IMR-90 (cell line): ENCODE measurements around the gene IL17RE. TPM values are rescaled to one million over a fixed set of nuclear protein-coding genes. Genes with fewer than 3 reads are reported as not detected.

ENCODE experiments used
- ATAC-seq: fragments of 200-7000 bp; cut with Tn5 transposase; 2 replicates; pipeline ENCODE4 v1.9.1; 2020; ENCODE audit warnings: low read depth, mild to moderate bottlenecking, moderate library complexity
- BruUV-seq: library from RNA; stranded (reverse); fragments of 400-500 nt; replicated peaks from 2 replicates; lab custom pipeline; 2021; lab: Mats Ljungman, UMichigan
- CTCF ChIA-PET: fragments of 300-600 bp; formaldehyde crosslinking; extraction: SDS; loops from one replicate; lab custom pipeline; 2021; ENCODE audit warnings: antibody characterized with exemption; lab: Yijun Ruan, JAX
- POLR2A ChIA-PET: fragments of 300-600 bp; sonication (Branson Sonifier 250); formaldehyde crosslinking; loops from one replicate; lab custom pipeline; 2022; ENCODE audit warnings: antibody characterized with exemption; ENCODE audit not compliant: unreplicated experiment; lab: Charles Lee
- DNase-seq: peaks from one replicate; pipeline ENCODE4 v3.0.0; 2013
- H2AFZ ChIP-seq: replicated peaks from 2 replicates; pipeline ENCODE3; 2013; ENCODE audit warnings: low read length, mild to moderate bottlenecking; ENCODE audit not compliant: poor library complexity
- H2AK5ac ChIP-seq: 2 replicates; pipeline ENCODE4 v1.6.1; 2013; ENCODE audit warnings: low read depth, low read length, inconsistent platforms
- H2AK9ac ChIP-seq: replicated peaks from 2 replicates; pipeline ENCODE3; 2013; ENCODE audit warnings: mild to moderate bottlenecking, low read depth, low read length, moderate library complexity; ENCODE audit not compliant: poor library complexity
- H2BK120ac ChIP-seq: 2 replicates; pipeline ENCODE4 v1.6.1; 2013; ENCODE audit warnings: low read depth, low read length, inconsistent platforms
- H2BK15ac ChIP-seq: 3 replicates; pipeline ENCODE4 v1.6.1; 2013; ENCODE audit warnings: low read depth, low read length, inconsistent platforms
- H2BK20ac ChIP-seq: 2 replicates; pipeline ENCODE4 v1.6.1; 2013; ENCODE audit warnings: low read depth, mild to moderate bottlenecking, inconsistent platforms, low read length, moderate library complexity
- H2BK5ac ChIP-seq: 2 replicates; pipeline ENCODE4 v1.6.1; 2013; ENCODE audit warnings: mild to moderate bottlenecking, low read depth, low read length, inconsistent platforms; ENCODE audit not compliant: poor library complexity, severe bottlenecking
- H3K14ac ChIP-seq: replicated peaks from 2 replicates; pipeline ENCODE4 v1.6.1; 2013; ENCODE audit warnings: low read depth, low read length, inconsistent platforms
- H3K18ac ChIP-seq: 2 replicates; pipeline ENCODE4 v1.6.1; 2013; ENCODE audit warnings: low read depth, low read length, control low read depth
- H3K23ac ChIP-seq: 2 replicates; pipeline ENCODE4 v1.6.1; 2013; ENCODE audit warnings: low read depth, low read length, inconsistent platforms
- H3K27ac ChIP-seq: 2 replicates; pipeline ENCODE4 v1.5.1; 2013; ENCODE audit warnings: mild to moderate bottlenecking, control low read depth, low read length; ENCODE audit not compliant: insufficient read depth
- H3K27me3 ChIP-seq: 2 replicates; pipeline ENCODE4 v1.6.1; 2013; ENCODE audit warnings: low read length; ENCODE audit not compliant: control insufficient read depth, insufficient read depth
- H3K36me3 ChIP-seq: 2 replicates; pipeline ENCODE4 v1.6.1; 2013; ENCODE audit warnings: low read length, mixed read lengths; ENCODE audit not compliant: control insufficient read depth, insufficient read depth
- H3K4ac ChIP-seq: 2 replicates; pipeline ENCODE4 v1.6.1; 2013; ENCODE audit warnings: low read depth, low read length, inconsistent platforms
- H3K4me1 ChIP-seq: 2 replicates; pipeline ENCODE4 v1.6.1; 2013; ENCODE audit warnings: low read length, mixed read lengths; ENCODE audit not compliant: control insufficient read depth, insufficient read depth
- H3K4me2 ChIP-seq: 2 replicates; pipeline ENCODE4 v1.6.1; 2013; ENCODE audit warnings: low read depth, mild to moderate bottlenecking, control low read depth, low read length, moderate library complexity
- H3K4me3 ChIP-seq: 2 replicates; pipeline ENCODE4 v1.5.1; 2013; ENCODE audit warnings: low read depth, mild to moderate bottlenecking, control low read depth, low read length, moderate library complexity; ENCODE audit not compliant: insufficient read depth
- H3K56ac ChIP-seq: 2 replicates; pipeline ENCODE4 v1.6.1; 2013; ENCODE audit warnings: low read length, inconsistent platforms; ENCODE audit not compliant: insufficient read depth; ENCODE audit errors: extremely low read depth
- H3K79me1 ChIP-seq, 2 experiments: 2 replicates each; pipeline ENCODE4 v1.6.1; 2013; ENCODE audit warnings: low read length in 2 of 2, inconsistent platforms in 1 of 2, low read depth in 1 of 2
- H3K9ac ChIP-seq: 2 replicates; pipeline ENCODE4 v1.6.1; 2013; ENCODE audit warnings: low read depth, low read length, control low read depth
- H3K9me1 ChIP-seq: 2 replicates; pipeline ENCODE4 v1.6.1; 2013; ENCODE audit warnings: low read length, inconsistent platforms; ENCODE audit not compliant: insufficient read depth
- H3K9me3 ChIP-seq: 2 replicates; pipeline ENCODE4 v1.6.1; 2013; ENCODE audit warnings: low read length; ENCODE audit not compliant: control insufficient read depth, insufficient read depth
- H4K20me1 ChIP-seq: 2 replicates; pipeline ENCODE4 v1.6.1; 2013; ENCODE audit warnings: low read length, inconsistent platforms; ENCODE audit not compliant: insufficient read depth
- H4K5ac ChIP-seq: 2 replicates; pipeline ENCODE4 v1.6.1; 2013; ENCODE audit warnings: mild to moderate bottlenecking, low read depth, low read length, control low read depth
- H4K8ac ChIP-seq, 2 experiments: 2 replicates each; pipeline ENCODE4 v1.6.1; 2013; ENCODE audit warnings: low read depth in 2 of 2, low read length in 2 of 2, control low read depth in 1 of 2, inconsistent platforms in 1 of 2
- H4K91ac ChIP-seq: 2 replicates; pipeline ENCODE4 v1.6.1; 2013; ENCODE audit warnings: low read depth, low read length, inconsistent platforms; ENCODE audit not compliant: insufficient read depth
- BHLHE40 ChIP-seq: fragments of 150-350 bp; IDR thresholded peaks from 2 replicates; pipeline ENCODE4 v1.6.1; 2016; ENCODE audit warnings: mild to moderate bottlenecking, low read depth, low read length
- CEBPB ChIP-seq: IDR thresholded peaks from 2 replicates; pipeline ENCODE4 v1.6.1; 2012; ENCODE audit warnings: low read depth, low read length, improper control_type of control experiment
- CHD1 ChIP-seq: IDR thresholded peaks from 2 replicates; pipeline ENCODE4 v1.6.1; 2012; ENCODE audit warnings: low read depth, low read length, improper control_type of control experiment
- ELK1 ChIP-seq: fragments of 150-350 bp; IDR thresholded peaks from 2 replicates; pipeline ENCODE4 v1.6.1; 2016; ENCODE audit warnings: low read depth, mild to moderate bottlenecking, low read length, moderate library complexity, borderline replicate concordance
- FOS ChIP-seq: fragments of 150-350 bp; IDR thresholded peaks from 2 replicates; pipeline ENCODE4 v1.6.1; 2016; ENCODE audit warnings: low read depth, low read length
- MAFK ChIP-seq: IDR thresholded peaks from 2 replicates; pipeline ENCODE4 v1.6.1; 2012; ENCODE audit warnings: low read depth, low read length, improper control_type of control experiment
- MAZ ChIP-seq: IDR thresholded peaks from 2 replicates; pipeline ENCODE4 v1.6.1; 2012; ENCODE audit warnings: low read depth, mild to moderate bottlenecking, low read length, improper control_type of control experiment, moderate library complexity, borderline replicate concordance
- MXI1 ChIP-seq: IDR thresholded peaks from 2 replicates; pipeline ENCODE4 v1.6.1; 2012; ENCODE audit warnings: low read depth, mild to moderate bottlenecking, low read length, moderate library complexity, borderline replicate concordance
- NFE2L2 ChIP-seq: fragments of 150-350 bp; IDR thresholded peaks from 2 replicates; pipeline ENCODE4 v1.6.1; 2016; ENCODE audit warnings: low read depth, mild to moderate bottlenecking, low read length
- POLR2A ChIP-seq: IDR thresholded peaks from 2 replicates; pipeline ENCODE4 v1.6.1; 2012; ENCODE audit warnings: mild to moderate bottlenecking, low read depth, low read length
- WGBS, 2 experiments: methylation state at CpG; one replicate each; pipeline versions ENCODE4 v1.1.5 to v1.1.7; 2013; ENCODE audit warnings: missing lambda C conversion rate in 2 of 2; ENCODE audit not compliant: insufficient read length in 1 of 2; ENCODE audit errors: extremely low coverage in 2 of 2; 5-methylcytosine and 5-hydroxymethylcytosine counted together
- dilution Hi-C: fragments of 300-500 bp; cut with HindIII; formaldehyde crosslinking; loops from one replicate; pipeline ENCODE4 v1.14.3; 2018; ENCODE audit warnings: low sequenced_read_pairs; ENCODE audit not compliant: unreplicated experiment
- in situ Hi-C: fragments of 300-500 bp; cut with MboI; formaldehyde crosslinking; loops from 3 replicates; pipeline ENCODE4 v1.14.3; 2019; ENCODE audit warnings: low sequenced_read_pairs, inconsistent platforms, mixed read lengths
- intact Hi-C: fragments of 100-400 bp; cut with micrococcal nuclease; formaldehyde crosslinking; loops from 2 replicates; pipeline ENCODE4 v1.10.0; 2022
- polyA plus RNA-seq, 3 experiments: library from polyadenylated mRNA; depleted of rRNA; stranded (reverse); fragments of >200 nt; gene quantifications; 2 replicates each; pipeline ENCODE4 v1.2.3, GENCODE V29; 2012; ENCODE audit warnings: low replicate concordance in 1 of 3
- total RNA-seq: library from RNA; depleted of rRNA; stranded (reverse); fragments of >200 nt; gene quantifications from 2 replicates; pipeline ENCODE4 v1.2.3, GENCODE V29; 2012

IL17RE gene
- total and polyA plus RNA-seq, 2 of the 4 experiments (the other 2 are of a cell fraction), result 0.90 to 7.2 TPM

GRCh38 chr3:9913601-9914000 is 11.0 kb downstream of the IL17RE start:
- no peak for DNase-seq
- Histone ChIP-seq H3K9me1 (peaks cover 11% of the 10 kb centered on the region), H3K27me3 (no peaks in the 10 kb centered on the region), H4K20me1 (no peaks in the 10 kb centered on the region), H2BK5ac (no peak overlapping the region), H3K9ac (no peak overlapping the region), H4K8ac (no peak overlapping the region), H2BK15ac (no peak overlapping the region), H3K27ac (no peak overlapping the region), H2AK9ac (no peak overlapping the region), H3K14ac (no peak overlapping the region), H3K4ac (no peak overlapping the region), H2BK120ac (no peak overlapping the region), H3K23ac (no peak overlapping the region), H3K18ac (no peak overlapping the region), H2AK5ac (no peak overlapping the region), H3K9me3 (no peaks in the 10 kb centered on the region), H2BK20ac (no peak overlapping the region), H3K56ac (no peak overlapping the region), H3K4me1 (peaks cover 32% of the 10 kb centered on the region), H4K5ac (peak overlapping the region; percentile 9; the same call in 1 of the 2 replicates), H3K79me1 (peaks cover 7 to 31% of the 10 kb centered on the region in 2 experiments; a peak in 3 of 4 replicates), H4K91ac (no peak overlapping the region), H3K4me3 (no peak overlapping the region), H3K4me2 (no peak overlapping the region), H2AFZ (no peak overlapping the region), H3K36me3 (no peaks in the 10 kb centered on the region)
- ChIA-PET CTCF (no interaction called here), POLR2A (interaction anchor here (0.6 kb wide), 1 partner anchor 19 kb away, joined by 10 read pairs; no protein-coding TSS in a partner anchor)
- in situ Hi-C loops (no loop called here), dilution Hi-C loops (no loop called here), intact Hi-C loops (no loop called here)
- BruUV-seq, result no TSS peak
- 100% methylated on average over 2 of the region's 5 CpGs; no CpG with 5 or more reads in 1 of the 2 experiments for WGBS, 2 experiments
- ATAC-seq, result no peak
- TF ChIP-seq POLR2A (no peak), MAFK (no peak), CHD1 (no peak), ELK1 (no peak), BHLHE40 (no peak), MXI1 (no peak), FOS (no peak), MAZ (no peak), NFE2L2 (no peak), CEBPB (no peak)
